ENCODE results near the gene UBE3B. TPM values are rescaled to one million over a fixed set of nuclear protein-coding genes. Genes with fewer than 3 reads are reported as not detected.

Gene UBE3B
- total RNA-seq, 3 donors from 2014 or later, result 24.1 to 25.4 (median 24.4) TPM

GRCh38 chr12:109573914-109574244 is 96.4 kb downstream of the UBE3B start:
- no peak for DNase-seq
- Mint-ChIP-seq H3K36me3 (ENCODE audit: insufficient read depth) (peaks cover 19% of the 10 kb centered on the region), H3K4me3 (peak overlapping the region; percentile 87), H3K4me1 (ENCODE audit: low read depth) (peaks cover 26% of the 10 kb centered on the region), H3K27me3 (ENCODE audit: low read depth) (no peaks in the 10 kb centered on the region), H3K9me3 (no peaks in the 10 kb centered on the region)
- ATAC-seq, result peak in 1 of 2 donors; percentile 4

- no peak for DNase-seq
- Mint-ChIP-seq H3K4me1 (ENCODE audit: low read depth) (peaks cover 26% of the 10 kb centered on the region), H3K27me3 (ENCODE audit: low read depth) (no peaks in the 10 kb centered on the region), H3K9me3 (no peaks in the 10 kb centered on the region), H3K36me3 (ENCODE audit: insufficient read depth) (peaks cover 19% of the 10 kb centered on the region), H3K4me3 (no peak overlapping the region)
- ATAC-seq, result no peak
Observed at GRCh38 chr12:109575683-109576082, 98.2 kb downstream of the UBE3B start.

GRCh38 chr12:109577311-109577710 is 99.9 kb downstream of the UBE3B start:
- Mint-ChIP-seq H3K36me3 (ENCODE audit: insufficient read depth) (peaks cover 24% of the 10 kb centered on the region), H3K9me3 (no peaks in the 10 kb centered on the region), H3K4me1 (ENCODE audit: low read depth) (peaks cover 22% of the 10 kb centered on the region), H3K27me3 (ENCODE audit: low read depth) (no peaks in the 10 kb centered on the region), H3K4me3 (no peak overlapping the region)
- no peak for DNase-seq
- ATAC-seq, result no peak

GRCh38 chr12:109578330-109578927 is 101.0 kb downstream of the UBE3B start:
- DNase-seq (no peak), ATAC-seq (no peak)
- no peaks in the 10 kb centered on the region for H3K9me3 Mint-ChIP-seq
- peaks cover 15% of the 10 kb centered on the region for H3K4me1 Mint-ChIP-seq (ENCODE audit: low read depth)
- no peak overlapping the region for H3K4me3 Mint-ChIP-seq
- peaks cover 27% of the 10 kb centered on the region for H3K36me3 Mint-ChIP-seq (ENCODE audit: insufficient read depth)
- no peaks in the 10 kb centered on the region for H3K27me3 Mint-ChIP-seq (ENCODE audit: low read depth)

GRCh38 chr12:109579639-109580038 is 102.2 kb downstream of the UBE3B start:
- no peak for DNase-seq
- H3K4me3 Mint-ChIP-seq, result no peak overlapping the region
- H3K36me3 Mint-ChIP-seq (ENCODE audit: insufficient read depth), result peaks cover 29% of the 10 kb centered on the region
- peaks cover 5% of the 10 kb centered on the region for H3K4me1 Mint-ChIP-seq (ENCODE audit: low read depth)
- ATAC-seq, result no peak
- no peaks in the 10 kb centered on the region for H3K27me3 Mint-ChIP-seq (ENCODE audit: low read depth)
- no peaks in the 10 kb centered on the region for H3K9me3 Mint-ChIP-seq

- DNase-seq (no peak), ATAC-seq (no peak)
- Mint-ChIP-seq H3K4me3 (no peak overlapping the region), H3K27me3 (ENCODE audit: low read depth) (no peaks in the 10 kb centered on the region), H3K9me3 (no peaks in the 10 kb centered on the region), H3K4me1 (ENCODE audit: low read depth) (no peaks in the 10 kb centered on the region), H3K36me3 (ENCODE audit: insufficient read depth) (peaks cover 33% of the 10 kb centered on the region)
Observed at GRCh38 chr12:109580272-109580671, 102.8 kb downstream of the UBE3B start.

GRCh38 chr12:109580684-109581333 is 103.4 kb downstream of the UBE3B start:
- Mint-ChIP-seq H3K36me3 (ENCODE audit: insufficient read depth) (peaks cover 33% of the 10 kb centered on the region), H3K4me3 (no peak overlapping the region), H3K9me3 (no peaks in the 10 kb centered on the region)

GRCh38 chr12:109581334-109581691 is 103.9 kb downstream of the UBE3B start:
- H3K36me3 Mint-ChIP-seq (ENCODE audit: insufficient read depth), result peaks cover 31% of the 10 kb centered on the region
- no peak for ATAC-seq
- H3K9me3 Mint-ChIP-seq, result no peaks in the 10 kb centered on the region

More at GRCh38 chr12:109580684-109581333, 103.4 kb downstream of the UBE3B start:
- Mint-ChIP-seq H3K27me3 (ENCODE audit: low read depth) (no peaks in the 10 kb centered on the region), H3K4me1 (ENCODE audit: low read depth) (no peaks in the 10 kb centered on the region)
- DNase-seq (no peak), ATAC-seq (no peak)

GRCh38 chr12:109581856-109582255 is 104.4 kb downstream of the UBE3B start:
- Mint-ChIP-seq H3K4me3 (no peak overlapping the region), H3K36me3 (ENCODE audit: insufficient read depth) (peaks cover 30% of the 10 kb centered on the region), H3K9me3 (no peaks in the 10 kb centered on the region), H3K4me1 (ENCODE audit: low read depth) (no peaks in the 10 kb centered on the region), H3K27me3 (ENCODE audit: low read depth) (no peaks in the 10 kb centered on the region)
- DNase-seq (no peak), ATAC-seq (no peak)

More at GRCh38 chr12:109581334-109581691, 103.9 kb downstream of the UBE3B start:
- DNase-seq, result no peak
- H3K4me1 Mint-ChIP-seq (ENCODE audit: low read depth), result no peaks in the 10 kb centered on the region
- H3K27me3 Mint-ChIP-seq (ENCODE audit: low read depth), result no peaks in the 10 kb centered on the region
- no peak overlapping the region for H3K4me3 Mint-ChIP-seq

GRCh38 chr12:109582636-109583035 is 105.2 kb downstream of the UBE3B start:
- no peak for ATAC-seq
- no peak for DNase-seq
- H3K36me3 Mint-ChIP-seq (ENCODE audit: insufficient read depth), result peaks cover 25% of the 10 kb centered on the region

GRCh38 chr12:109583733-109584132 is 106.3 kb downstream of the UBE3B start:
- DNase-seq (no peak), ATAC-seq (no peak)
- no peaks in the 10 kb centered on the region for H3K9me3 Mint-ChIP-seq
- H3K36me3 Mint-ChIP-seq (ENCODE audit: insufficient read depth), result peaks cover 24% of the 10 kb centered on the region
- H3K4me1 Mint-ChIP-seq (ENCODE audit: low read depth), result no peaks in the 10 kb centered on the region
- no peaks in the 10 kb centered on the region for H3K27me3 Mint-ChIP-seq (ENCODE audit: low read depth)
- no peak overlapping the region for H3K4me3 Mint-ChIP-seq

More at GRCh38 chr12:109582636-109583035, 105.2 kb downstream of the UBE3B start:
- no peaks in the 10 kb centered on the region for H3K4me1 Mint-ChIP-seq (ENCODE audit: low read depth)
- no peaks in the 10 kb centered on the region for H3K27me3 Mint-ChIP-seq (ENCODE audit: low read depth)
- no peaks in the 10 kb centered on the region for H3K9me3 Mint-ChIP-seq
- no peak overlapping the region for H3K4me3 Mint-ChIP-seq

Other genes with a start within 250 kb of the UBE3B start
- gene FOXN4, start 168.3 kb upstream of the UBE3B start, total RNA-seq, result not detected
- not detected for gene MYO1H, start 129.7 kb upstream of the UBE3B start, total RNA-seq
- gene KCTD10, start 334 bp upstream of the UBE3B start, total RNA-seq, result 10 to 100 TPM; 42.7 to 47.3 (median 45.4) TPM
- 10 to 100 TPM; 33.1 to 49.3 (median 38.4) TPM for gene MMAB, start 95.9 kb downstream of the UBE3B start, total RNA-seq
- gene MVK, start 96.2 kb downstream of the UBE3B start, total RNA-seq, result 10 to 100 TPM; 10.2 to 11.4 (median 10.4) TPM
- gene FAM222A, start 236.2 kb downstream of the UBE3B start, total RNA-seq, result 1 to 10 TPM; 4.2 to 6.7 (median 4.8) TPM

Data from activated T-cell treated with anti-CD3 and anti-CD28 coated beads, Interleukin-2, amount 50 U/mL, for 4 hours (primary cell).